GM19025 (cell line): ENCODE measurements around the gene CTDSPL.

Experiments
- ATAC-seq: cut with Tn5 transposase; IDR thresholded peaks from one replicate; pipeline ENCODE4 v1.9.1; 2021; ENCODE audit warnings: mild to moderate bottlenecking, low read depth, moderate library complexity; ENCODE audit not compliant: unreplicated experiment

CTDSPL gene

DNA sequence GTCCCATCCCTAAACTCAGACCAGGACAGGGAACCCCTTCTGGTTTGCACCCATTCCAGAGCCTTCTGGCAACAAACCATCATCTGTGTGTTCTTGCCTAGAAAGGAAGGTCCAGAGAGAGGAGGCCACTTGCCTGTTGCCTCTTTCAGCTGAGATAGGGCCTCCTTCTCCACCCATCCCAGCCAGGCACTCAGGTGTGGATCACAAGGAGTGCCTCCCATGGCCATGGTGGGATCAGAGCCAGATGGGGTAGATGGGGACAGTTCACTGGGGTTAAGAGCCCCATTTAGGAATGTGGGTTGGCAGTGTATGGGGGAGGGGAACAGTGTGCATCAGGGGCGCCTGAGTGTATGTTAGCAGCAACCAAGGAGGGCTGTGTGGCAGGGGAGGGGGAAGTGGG, 8.9 kb upstream of the CTDSPL start:
- ATAC-seq = no peak

DNA sequence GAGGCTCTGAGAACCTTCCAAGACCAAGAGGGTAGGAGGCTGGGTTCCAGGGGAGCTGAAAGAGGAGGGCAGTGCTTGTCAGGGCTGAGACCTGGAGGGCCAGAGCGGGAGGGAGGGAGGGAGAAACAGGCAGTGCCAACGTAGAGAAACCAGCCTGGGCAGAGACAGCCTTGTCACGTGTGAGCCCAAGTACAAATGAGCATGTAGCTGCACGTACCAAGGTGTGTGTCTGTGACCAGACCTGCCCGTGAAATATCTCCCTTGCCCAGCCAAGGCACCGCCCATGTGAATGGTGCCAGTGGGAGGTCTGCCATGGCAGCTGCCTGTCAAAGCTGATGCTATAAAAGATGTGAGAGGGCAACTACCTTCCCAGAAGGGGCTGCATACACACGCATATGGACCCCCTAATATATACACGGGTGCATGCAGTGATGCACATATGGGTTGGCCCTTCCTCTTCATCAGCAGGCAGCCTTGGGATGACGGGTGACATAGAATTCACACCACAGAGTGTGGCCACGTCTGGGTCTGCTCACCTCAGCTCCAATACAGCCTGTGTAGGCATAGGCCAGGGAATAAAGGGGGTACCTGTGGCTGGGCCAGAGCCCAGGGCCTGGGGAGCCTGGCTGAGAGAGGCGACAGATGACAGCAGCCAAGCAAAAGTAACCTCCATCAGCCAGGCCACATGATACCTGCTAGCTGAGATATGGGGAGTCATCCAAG, 7.8 kb upstream of the CTDSPL start:
- no peak for ATAC-seq

DNA sequence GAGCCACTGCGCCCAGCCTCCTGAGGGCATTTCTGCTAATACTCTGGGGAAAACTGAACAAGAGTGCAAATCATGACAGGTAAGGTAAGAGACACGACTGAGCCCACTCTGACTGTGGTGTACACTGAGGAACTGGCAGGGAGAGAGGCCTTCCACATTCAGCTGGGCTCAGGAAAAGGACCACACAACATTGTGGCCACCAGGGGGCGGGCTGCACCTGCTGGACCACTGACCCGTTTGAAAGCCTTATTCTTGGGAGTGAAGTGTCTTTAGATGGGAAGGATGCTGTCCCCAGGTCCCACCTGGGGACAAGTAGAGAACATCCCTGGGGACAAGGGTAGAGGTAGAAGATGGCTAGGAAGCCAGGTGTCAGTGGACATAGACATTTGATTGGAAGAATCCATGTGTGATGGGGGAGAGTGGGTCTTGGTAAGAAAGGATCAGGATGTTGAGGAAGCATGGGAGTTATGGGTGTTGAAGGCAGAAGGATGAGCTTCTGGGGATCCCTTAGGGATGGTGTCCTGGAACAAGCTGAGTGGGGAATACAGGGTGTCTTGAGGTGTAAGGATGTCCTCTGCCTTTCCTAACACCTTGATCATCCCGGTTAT, 6.2 kb upstream of the CTDSPL start:
- ATAC-seq = no peak

DNA sequence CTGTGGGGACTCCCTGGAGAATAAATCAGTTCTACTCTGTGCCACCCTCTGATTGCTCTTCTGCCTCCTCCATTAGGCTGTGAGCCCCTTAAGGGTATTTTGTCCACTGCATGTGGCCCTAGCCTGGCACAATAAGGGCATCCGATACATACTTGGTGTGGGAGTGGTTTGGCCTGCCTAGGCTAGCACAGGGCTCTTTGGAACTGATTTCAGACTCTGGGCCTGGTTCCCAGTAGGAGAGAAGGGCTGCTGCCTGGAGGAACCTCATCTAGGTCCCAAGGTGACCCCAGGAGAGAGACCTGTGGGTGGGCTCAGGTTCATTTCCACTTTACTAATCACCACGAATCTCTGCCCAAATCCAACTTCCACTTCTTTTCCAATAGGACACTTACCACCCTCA, 5.3 kb upstream of the CTDSPL start:
- no peak for ATAC-seq

DNA sequence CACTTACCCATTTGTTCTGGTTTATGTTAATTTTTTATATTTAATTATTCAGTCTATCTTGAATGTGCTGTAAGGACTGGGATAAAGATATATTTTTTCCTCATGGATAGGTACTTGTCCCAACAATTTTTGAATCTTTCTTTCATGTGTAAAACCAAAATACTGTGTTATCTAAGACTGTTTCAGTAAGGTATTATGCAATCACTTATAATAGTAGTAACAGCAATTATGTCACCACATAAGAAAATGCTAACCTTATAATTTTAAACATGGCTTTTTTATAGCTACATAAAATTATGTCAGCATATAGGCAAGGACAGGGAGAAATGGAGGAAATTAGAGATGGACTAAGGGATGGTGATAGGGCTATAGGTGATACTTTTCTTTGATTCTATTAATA, 2.9 kb upstream of the CTDSPL start:
- no peak for ATAC-seq

DNA sequence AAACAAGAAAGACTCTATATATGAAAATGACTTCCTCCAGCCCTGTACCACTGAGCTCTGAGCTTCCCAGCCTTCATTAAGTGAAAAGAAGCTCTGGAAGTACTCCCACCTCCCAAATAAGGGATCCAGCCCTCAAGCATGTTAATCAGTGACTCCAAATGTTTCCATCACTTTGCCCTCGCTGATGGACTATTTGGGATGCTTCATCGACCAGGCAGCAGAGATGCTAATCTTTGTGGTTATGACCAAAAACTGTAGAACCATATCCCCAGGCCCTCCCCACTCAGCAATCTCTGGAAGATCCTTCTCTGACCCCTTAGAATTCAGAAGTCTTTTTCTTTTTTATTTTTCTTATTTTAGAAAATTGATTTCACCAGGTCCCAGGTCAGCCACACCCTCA, 2.3 kb upstream of the CTDSPL start:
- no peak for ATAC-seq

DNA sequence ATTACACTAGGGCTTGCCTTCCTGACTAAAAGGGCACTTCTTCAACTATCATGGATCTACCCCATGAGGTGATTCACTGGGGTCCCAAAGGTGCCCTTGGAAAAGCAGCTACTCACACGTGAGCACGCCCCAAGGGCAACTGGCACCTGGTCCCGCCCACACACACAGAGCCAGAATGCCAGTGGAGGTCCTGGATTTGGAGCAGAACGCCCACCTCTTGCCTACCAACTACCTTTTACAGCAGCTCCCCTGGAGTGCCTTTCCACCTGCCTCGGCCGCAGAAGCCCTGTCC, 1.8 kb upstream of the CTDSPL start:
- ATAC-seq = no peak

DNA sequence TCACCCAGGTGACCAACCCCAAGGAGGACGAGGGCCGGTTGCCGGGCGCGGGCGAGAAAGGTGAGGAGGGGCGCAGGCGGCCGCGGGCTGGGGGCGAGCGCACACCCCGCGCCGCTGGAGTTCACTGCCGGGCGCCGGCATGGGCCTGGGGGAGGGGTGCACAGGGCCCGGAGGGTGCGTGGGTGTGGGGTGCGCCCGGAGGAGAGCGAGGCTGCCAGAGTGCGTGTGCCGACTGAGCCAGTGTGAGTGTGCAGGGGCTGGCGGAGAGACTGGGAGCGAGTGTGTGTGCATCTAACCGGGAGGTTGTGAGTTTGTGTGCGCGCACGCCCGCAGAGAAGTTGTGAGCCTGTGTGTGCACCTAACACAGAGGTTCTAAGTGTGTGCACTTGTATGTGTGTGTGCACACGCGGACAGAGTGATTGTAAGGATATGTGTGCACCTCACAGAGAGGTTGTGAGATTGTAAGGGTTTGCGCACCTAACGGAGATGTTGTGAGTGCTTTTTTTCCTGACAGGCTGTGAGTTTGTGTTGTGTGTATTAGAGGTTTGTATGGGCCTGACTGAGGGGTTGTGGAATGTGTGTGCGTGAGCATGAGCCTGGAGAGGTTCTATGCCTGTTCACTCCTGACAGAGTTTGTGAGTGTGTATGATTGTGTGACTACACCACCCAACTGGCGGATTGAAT, 681 bp downstream of the CTDSPL start:
- ATAC-seq = no peak

DNA sequence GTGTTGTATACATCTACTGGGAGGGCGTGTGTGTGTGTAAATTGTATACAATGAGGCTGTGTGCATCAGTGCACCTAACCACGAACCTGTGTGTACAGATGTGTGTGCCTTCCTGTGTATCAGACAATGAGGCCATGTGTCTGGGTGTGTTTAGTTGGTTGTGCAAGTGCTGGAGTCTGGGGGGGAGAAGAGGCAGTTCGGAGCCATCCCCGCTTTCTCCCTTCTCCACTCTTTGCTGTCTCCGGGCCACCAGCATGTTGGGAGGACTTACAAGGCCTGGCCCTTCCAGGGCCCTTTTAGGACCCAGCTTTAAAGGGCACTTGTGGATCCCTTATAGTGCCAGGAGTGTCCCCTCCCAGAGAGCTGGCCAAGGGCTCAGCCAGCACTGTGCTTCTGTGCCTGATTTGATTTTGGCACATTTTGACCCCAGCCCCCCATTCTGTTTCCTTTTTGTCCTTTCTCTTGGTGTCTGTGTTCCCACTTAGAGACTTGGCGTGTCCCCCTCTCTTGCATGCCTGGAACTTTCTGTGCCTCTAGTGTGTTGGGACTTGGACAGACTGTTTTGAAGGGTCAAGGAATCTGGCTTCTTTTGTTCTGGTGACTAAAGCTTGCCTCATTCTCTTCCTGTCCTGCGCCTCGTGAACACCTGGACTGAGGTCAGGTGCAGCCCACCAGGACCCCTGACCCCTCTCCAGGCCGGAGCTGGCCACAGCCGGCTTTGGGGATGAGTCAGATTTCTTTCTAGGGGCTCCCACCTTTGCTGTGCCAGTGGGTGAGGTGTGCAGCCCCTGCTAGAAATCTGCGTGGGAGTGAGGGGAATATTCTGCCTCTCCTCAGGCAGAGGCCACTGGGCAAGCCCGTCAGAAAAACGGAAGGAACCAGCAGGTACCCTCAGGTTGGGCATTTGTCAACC, 1.5 kb downstream of the CTDSPL start:
- ATAC-seq = no peak

DNA sequence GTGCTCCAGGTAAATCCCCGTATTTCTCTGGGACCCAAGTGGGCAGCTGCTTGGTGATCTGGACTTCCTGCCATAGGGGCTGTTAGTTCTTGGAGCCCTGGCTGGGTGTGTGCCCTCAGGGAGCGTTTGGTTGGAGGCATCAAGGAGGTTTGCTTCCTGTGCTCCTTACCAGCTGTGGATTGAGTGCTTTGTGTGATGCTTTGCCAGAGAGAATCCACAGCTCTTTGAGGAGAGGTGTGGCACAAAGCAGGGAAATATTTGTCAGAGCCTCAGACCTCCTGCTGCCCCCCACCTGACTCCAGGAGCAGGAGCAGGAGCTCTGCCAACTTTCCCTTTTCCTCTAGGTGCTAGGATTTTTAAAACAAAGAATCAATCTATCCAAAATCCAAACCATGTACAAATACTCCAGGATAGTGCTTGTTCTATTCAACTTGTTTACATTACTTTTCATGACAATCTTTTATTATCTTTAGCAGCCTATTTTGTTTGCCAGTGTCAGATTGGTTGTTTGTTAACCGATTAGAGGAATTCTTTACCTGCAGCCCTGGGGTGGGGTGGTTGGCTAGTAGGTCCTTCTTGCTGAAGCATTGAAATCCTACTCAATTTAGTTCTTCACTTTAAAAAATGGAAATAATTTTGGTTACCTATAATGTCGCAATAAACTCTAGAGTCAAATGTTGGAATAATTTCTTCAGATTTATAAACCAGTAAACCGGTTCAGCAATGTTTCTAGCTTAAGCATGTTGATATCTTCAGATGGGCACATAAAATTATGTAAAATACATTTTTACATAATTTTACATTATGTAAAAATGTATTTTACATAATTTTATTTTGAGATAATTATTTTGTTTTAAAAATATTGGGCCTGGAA, 2.5 kb downstream of the CTDSPL start:
- ATAC-seq = no peak

DNA sequence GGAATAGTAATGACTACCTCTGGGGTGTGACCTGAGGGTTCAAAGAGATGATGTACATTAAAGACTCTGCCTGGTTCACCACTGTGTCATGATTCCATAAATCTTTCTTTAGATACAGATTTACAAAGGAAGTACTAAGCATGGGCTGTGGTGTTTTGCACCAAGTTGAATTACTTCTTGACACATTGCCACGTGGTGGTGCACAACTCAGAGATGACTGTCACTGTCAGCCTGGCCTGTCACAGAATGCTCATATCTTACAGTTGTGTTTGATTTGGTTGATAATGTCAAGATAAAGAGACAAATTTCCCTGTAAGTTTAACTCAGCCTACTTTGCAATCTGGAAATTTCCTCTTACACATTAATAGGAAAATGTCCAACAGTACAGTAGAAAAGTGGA, 3.2 kb downstream of the CTDSPL start:
- ATAC-seq = no peak

DNA sequence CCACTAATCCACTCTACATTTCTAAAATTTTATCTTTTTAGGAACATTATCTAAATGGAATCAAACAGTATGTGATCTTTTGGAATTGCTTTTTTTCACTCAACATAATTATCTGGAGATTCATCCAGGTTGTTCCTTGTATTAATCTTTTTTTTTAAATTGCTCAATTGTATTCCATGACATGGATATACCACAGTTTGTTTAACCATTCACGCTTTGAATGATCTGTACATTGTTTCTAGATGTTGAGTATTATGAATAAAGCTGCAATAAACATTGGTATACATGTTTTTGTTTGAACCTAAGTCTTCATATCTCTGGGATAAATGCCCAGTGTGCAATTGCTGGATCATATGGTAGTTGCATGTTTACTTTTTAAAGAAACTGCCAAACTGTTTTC, 5.5 kb downstream of the CTDSPL start:
- no peak for ATAC-seq

DNA sequence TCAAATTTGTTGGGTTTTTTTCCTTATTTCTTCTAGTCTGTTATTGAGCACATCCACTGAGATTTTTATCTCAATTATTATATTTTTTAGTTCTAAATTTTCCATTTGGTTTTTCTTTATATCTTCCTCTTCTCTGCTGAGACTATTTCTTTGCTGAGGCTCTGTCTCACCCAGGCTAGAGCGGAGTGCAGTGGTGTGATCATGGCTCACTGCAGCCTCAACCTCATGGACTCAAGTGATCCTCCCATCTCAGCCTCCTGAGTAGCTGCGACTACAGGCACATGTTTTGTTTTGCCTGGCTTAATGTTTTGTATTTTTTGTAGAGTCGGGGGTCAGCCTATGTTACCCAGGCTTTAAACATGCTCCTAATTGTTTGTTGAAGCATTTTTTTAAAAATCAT, 10.2 kb downstream of the CTDSPL start:
- ATAC-seq = no peak

DNA sequence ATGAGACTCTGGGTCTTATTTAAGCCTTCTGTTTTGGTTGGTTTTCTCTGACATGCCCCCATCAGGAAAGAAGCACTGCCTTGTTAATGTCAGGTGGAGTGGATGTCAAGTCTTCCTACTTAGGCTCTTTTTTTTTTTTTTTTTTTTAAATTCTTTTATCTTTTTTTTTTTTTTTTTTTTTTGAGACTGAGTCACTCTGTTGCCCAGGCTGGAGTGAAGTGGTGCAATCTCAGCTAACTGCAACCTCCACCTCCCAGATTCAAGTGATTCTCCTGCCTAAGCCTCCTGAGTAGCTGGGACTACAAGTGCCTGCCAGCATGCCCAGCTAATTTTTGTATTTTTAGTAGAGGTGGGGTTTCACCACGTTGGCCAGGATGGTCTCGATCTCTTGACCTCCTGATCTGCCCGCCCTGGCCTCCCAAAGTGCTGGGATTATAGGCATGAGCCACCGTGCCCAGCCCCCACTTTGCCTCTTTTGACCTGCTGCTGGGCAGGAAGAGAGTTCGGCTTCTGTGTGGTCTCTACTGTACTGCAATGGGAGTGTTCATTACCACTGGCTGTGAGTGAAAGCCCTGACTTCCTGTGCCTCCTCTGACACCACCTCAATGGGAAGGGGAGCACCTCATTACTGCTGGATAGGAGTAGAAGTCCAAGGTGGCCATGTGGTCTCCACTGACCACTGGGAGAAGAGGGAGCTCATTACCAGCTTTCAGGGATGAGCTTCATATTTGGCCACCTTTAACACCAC, 10.9 kb downstream of the CTDSPL start:
- ATAC-seq = no peak

DNA sequence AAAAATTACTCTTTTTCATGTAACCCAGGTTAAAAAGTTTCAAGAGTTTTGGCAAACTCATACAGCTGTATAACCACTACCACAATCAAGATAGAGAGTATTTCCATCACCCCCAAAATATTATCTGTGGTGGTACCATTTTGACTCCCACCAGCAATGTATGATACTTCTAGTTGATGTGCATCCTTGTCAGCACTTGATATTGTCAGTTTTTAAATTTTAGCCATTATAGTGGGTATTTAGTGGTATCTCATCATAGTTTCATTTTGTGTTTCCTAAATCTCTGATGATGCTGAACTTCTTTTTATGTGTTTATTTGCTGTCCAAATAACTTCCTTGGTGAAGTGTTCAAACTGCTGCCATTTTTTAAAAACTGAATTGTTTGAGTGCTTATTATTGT, 14.6 kb downstream of the CTDSPL start:
- ATAC-seq = no peak

DNA sequence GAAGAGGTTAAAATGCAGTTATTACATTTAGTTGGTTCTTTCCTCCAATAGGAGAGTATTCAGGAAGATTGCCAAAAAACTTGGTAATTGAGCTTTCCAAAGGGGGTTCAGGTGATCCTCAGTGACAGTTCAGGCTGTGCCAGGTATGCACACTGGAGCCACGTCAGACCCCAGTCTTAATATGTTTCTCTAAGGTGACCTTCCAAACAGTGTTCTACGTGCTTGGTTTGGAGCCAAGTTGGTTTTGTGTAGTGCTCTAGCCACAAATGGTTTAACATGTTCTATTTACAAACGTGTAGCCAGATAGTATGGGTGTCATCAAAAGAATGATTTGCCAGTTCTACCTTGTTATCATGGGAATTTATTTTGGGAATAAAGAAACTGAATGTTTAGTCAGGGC, 21.0 kb downstream of the CTDSPL start:
- ATAC-seq = no peak

DNA sequence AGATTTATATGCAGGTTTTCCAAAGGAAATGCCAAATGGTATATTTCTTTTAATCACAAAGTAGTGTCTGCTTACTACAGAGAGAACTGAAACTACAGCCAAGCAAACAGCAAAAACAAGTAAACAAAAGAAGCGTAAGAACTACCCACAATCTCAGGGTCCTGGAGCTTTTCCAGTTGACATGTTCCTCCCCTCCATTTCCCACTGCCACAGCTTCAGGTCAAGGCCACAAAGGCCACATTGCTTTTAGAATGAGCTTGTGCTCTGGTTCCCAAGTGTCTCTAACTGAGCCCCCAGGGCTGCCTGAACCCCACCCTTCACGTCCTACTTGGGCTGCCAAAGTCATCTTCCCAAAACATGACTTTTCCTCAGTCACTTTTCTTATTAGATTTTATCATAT, 24.1 kb downstream of the CTDSPL start:
- no peak for ATAC-seq

DNA sequence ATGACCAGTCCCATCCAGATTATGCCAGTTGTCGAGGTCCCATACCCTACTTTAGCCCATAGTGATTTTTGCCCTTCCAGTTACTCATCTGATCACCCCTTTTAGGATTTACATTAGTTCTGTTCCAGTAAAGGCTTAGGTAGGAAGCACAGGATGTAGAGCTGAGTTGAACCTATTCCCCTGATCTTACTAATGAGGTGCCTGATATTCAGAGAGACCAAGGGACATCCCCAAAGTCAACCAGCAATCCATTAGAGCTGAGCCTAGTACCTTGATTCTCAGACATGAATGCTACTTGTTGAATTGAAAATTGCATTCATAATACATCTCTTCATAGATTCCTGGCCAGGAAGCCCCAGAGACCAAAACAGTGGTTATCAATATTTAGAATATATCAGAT, 24.7 kb downstream of the CTDSPL start:
- ATAC-seq = no peak

DNA sequence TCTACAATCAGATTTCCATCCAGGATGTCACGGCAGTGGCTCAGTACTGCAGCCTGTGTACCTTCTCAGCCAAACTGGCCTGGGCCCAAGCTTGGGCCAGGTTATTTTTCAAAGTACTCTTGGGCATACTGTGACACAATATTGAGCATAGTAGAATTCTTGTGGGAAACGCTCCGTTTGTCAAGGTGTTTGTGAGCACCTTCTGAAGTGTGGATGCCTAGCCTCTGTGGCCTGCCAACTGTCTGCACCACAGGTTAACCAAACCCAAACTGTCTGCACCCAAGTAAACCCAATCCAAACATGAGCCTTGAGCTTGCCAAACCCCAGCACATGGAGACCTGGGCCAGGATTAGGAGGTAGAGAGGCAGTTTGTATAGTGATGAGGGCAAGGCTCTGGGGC, 25.4 kb downstream of the CTDSPL start:
- no peak for ATAC-seq

DNA sequence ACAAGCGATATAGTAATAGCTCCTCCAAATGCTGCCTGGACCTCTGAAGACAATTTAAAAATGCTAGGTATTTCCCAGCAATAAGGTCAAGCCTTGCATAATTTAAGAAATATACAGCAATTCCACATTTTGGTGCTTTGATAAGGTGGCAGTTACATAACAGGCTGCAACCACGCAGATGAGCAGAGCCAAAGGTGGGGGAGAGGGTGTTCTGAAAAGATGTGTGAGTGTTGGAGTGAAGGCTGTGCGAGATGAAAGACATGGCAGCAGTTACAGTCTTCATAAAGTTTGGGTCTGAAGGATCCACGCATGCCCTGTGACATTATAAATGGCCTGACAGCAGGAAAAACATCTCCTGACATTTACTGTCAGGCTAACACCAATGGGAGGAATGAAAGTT, 26.1 kb downstream of the CTDSPL start:
- ATAC-seq = no peak
